ENCODE results near the gene CAPS. TPM values are rescaled to one million over a fixed set of nuclear protein-coding genes. Genes with fewer than 3 reads are reported as not detected.
"Not testable (repeated sequence)": the region's sequence is repeated elsewhere in the genome, so short reads cannot be mapped to it uniquely, and the experiment has no call there.

The CAPS gene
- total RNA-seq, 6 experiments from 2014 or later = 2.2 to 2.7 (median 2.3) TPM

- Mint-ChIP-seq H3K27me3 (ENCODE audit: insufficient read depth) (peaks cover 29% of the 10 kb centered on the region), H3K4me3 (no peak overlapping the region), H3K4me1 (ENCODE audit: low read depth) (peaks cover 9% of the 10 kb centered on the region), H3K36me3 (ENCODE audit: low read depth) (no peaks in the 10 kb centered on the region), H3K27ac (no peak overlapping the region), H3K9me3 (no peaks in the 10 kb centered on the region)
- DNase-seq = no peak
- no peak for TF ChIP-seq CTCF (IDR thresholded peaks at IDR 0.05)
Measured at GRCh38 chr19:5881543-5882299, 32.3 kb upstream of the CAPS start.

- Mint-ChIP-seq H3K36me3 (ENCODE audit: low read depth) (no peaks in the 10 kb centered on the region), H3K27me3 (ENCODE audit: insufficient read depth) (peaks cover 26% of the 10 kb centered on the region), H3K4me1 (ENCODE audit: low read depth) (peaks cover 9% of the 10 kb centered on the region), H3K9me3 (no peaks in the 10 kb centered on the region), H3K4me3 (no peak overlapping the region), H3K27ac (no peak overlapping the region)
- DNase-seq = no peak
- no peak for TF ChIP-seq CTCF (IDR thresholded peaks at IDR 0.05)
Measured at GRCh38 chr19:5882421-5882968, 31.6 kb upstream of the CAPS start.

- DNase-seq; H3K27ac Mint-ChIP-seq; H3K4me1 Mint-ChIP-seq (ENCODE audit: low read depth); H3K9me3 Mint-ChIP-seq; H3K4me3 Mint-ChIP-seq; H3K36me3 Mint-ChIP-seq (ENCODE audit: low read depth): not testable (repeated sequence)
- peaks cover 25% of the 10 kb centered on the region for H3K27me3 Mint-ChIP-seq (ENCODE audit: insufficient read depth)
Measured at GRCh38 chr19:5883157-5883873, 30.7 kb upstream of the CAPS start.

- H3K36me3 Mint-ChIP-seq (ENCODE audit: low read depth); H3K27ac Mint-ChIP-seq; DNase-seq; H3K4me1 Mint-ChIP-seq (ENCODE audit: low read depth); H3K9me3 Mint-ChIP-seq; H3K4me3 Mint-ChIP-seq: not testable (repeated sequence)
- peaks cover 19% of the 10 kb centered on the region for H3K27me3 Mint-ChIP-seq (ENCODE audit: insufficient read depth)
Measured at GRCh38 chr19:5884065-5884811, 29.8 kb upstream of the CAPS start.

GRCh38 chr19:5889288-5889971, 24.6 kb upstream of the CAPS start:
- peaks cover 19% of the 10 kb centered on the region for H3K27me3 Mint-ChIP-seq (ENCODE audit: insufficient read depth)
- H3K4me1 Mint-ChIP-seq (ENCODE audit: low read depth) = peaks cover 8% of the 10 kb centered on the region
- no peak overlapping the region; the same call in 1 of the 2 replicates for H3K27ac Mint-ChIP-seq
- H3K4me3 Mint-ChIP-seq = peak overlapping the region; percentile 25
- peak; percentile 20 for DNase-seq
- no peak for TF ChIP-seq CTCF (IDR thresholded peaks at IDR 0.05)
- no peaks in the 10 kb centered on the region for H3K36me3 Mint-ChIP-seq (ENCODE audit: low read depth)
- no peaks in the 10 kb centered on the region for H3K9me3 Mint-ChIP-seq

- Mint-ChIP-seq H3K4me1 (ENCODE audit: low read depth) (peaks cover 8% of the 10 kb centered on the region), H3K27ac (no peak overlapping the region), H3K9me3 (no peaks in the 10 kb centered on the region), H3K36me3 (ENCODE audit: low read depth) (no peaks in the 10 kb centered on the region), H3K4me3 (no peak overlapping the region; the same call in 1 of the 2 replicates), H3K27me3 (ENCODE audit: insufficient read depth) (peaks cover 19% of the 10 kb centered on the region)
- no peak for DNase-seq
- no peak for TF ChIP-seq CTCF (IDR thresholded peaks at IDR 0.05)
Measured at GRCh38 chr19:5890099-5890498, 24.0 kb upstream of the CAPS start.

Measured in HFFc6 (cell line).